ENCODE measurements around the gene SMTN.

DNA sequence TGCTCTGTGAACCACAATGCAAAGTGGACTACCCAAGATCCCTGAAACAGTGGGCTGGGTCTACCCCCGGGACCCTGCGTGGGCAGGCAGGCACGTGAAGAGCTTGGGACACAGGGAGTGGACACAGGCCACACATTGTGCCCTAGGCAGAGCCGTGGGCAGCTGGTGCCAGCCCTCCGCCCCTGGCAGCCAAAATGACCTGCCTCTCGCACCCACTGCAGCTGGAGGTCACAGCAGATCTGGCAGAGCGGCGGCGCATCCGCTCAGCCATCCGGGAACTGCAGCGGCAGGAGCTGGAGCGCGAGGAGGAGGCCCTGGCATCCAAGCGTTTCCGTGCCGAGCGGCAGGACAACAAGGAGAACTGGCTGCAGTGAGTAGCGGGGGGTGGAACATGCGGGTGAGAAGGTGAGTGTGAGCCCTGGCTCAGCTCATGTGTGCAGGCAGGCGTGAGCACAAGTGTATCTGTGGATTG, 6.7 kb downstream of the SMTN start:
- TF ChIP-seq TAF1 (IDR thresholded peaks at IDR 0.05; ENCODE audit: low read depth), result no peak
- no peak for TF ChIP-seq CREB1 (IDR thresholded peaks at IDR 0.05; ENCODE audit: low read depth)
- no peak for TF ChIP-seq MAX (IDR thresholded peaks at IDR 0.05)
- TF ChIP-seq FOXM1 (IDR thresholded peaks at IDR 0.05; ENCODE audit: borderline replicate concordance, low read depth), result no peak
- no peak for TF ChIP-seq EGR1 (IDR thresholded peaks at IDR 0.05)
- TF ChIP-seq CEBPB (IDR thresholded peaks at IDR 0.05), result no peak
- TF ChIP-seq TCF12 (IDR thresholded peaks at IDR 0.05; ENCODE audit: low read depth), result no peak
- TF ChIP-seq, protein P1, sequence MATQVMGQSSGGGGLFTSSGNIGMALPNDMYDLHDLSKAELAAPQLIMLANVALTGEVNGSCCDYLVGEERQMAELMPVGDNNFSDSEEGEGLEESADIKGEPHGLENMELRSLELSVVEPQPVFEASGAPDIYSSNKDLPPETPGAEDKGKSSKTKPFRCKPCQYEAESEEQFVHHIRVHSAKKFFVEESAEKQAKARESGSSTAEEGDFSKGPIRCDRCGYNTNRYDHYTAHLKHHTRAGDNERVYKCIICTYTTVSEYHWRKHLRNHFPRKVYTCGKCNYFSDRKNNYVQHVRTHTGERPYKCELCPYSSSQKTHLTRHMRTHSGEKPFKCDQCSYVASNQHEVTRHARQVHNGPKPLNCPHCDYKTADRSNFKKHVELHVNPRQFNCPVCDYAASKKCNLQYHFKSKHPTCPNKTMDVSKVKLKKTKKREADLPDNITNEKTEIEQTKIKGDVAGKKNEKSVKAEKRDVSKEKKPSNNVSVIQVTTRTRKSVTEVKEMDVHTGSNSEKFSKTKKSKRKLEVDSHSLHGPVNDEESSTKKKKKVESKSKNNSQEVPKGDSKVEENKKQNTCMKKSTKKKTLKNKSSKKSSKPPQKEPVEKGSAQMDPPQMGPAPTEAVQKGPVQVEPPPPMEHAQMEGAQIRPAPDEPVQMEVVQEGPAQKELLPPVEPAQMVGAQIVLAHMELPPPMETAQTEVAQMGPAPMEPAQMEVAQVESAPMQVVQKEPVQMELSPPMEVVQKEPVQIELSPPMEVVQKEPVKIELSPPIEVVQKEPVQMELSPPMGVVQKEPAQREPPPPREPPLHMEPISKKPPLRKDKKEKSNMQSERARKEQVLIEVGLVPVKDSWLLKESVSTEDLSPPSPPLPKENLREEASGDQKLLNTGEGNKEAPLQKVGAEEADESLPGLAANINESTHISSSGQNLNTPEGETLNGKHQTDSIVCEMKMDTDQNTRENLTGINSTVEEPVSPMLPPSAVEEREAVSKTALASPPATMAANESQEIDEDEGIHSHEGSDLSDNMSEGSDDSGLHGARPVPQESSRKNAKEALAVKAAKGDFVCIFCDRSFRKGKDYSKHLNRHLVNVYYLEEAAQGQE (IDR thresholded peaks at IDR 0.05; ENCODE audit: low read depth), result no peak
- TF ChIP-seq NFIC (IDR thresholded peaks at IDR 0.05), result no peak
- no peak for TF ChIP-seq EP300 (IDR thresholded peaks at IDR 0.05; ENCODE audit: borderline replicate concordance)
- no peak for TF ChIP-seq YY1 (IDR thresholded peaks at IDR 0.05; ENCODE audit: low read depth)

Measured in Ishikawa (cell line).